ENCODE results near the gene EVA1C. TPM values are rescaled to one million over a fixed set of nuclear protein-coding genes. Genes with fewer than 3 reads are reported as not detected.

The EVA1C gene
- polyA plus RNA-seq, 1 donor (not counting 4 experiments of a cell fraction or from before 2014, with no cell fraction given) = 15.3 TPM

GRCh38 chr21:32515874-32516273 lies 103.4 kb downstream of the EVA1C start:
- no peaks in the 10 kb centered on the region for H4K20me1 ChIP-seq (ENCODE audit: control insufficient read depth, extremely low read depth, insufficient read depth, low read length)
- H3K4me2 ChIP-seq (ENCODE audit: control insufficient read depth, extremely low read depth, insufficient read depth, low read depth, low read length) = no peak overlapping the region
- dilution Hi-C loops (cut with MboI; ENCODE audit: extremely low pct_ligation_motif_present, low sequenced_read_pairs) = no loop called here

DNA sequence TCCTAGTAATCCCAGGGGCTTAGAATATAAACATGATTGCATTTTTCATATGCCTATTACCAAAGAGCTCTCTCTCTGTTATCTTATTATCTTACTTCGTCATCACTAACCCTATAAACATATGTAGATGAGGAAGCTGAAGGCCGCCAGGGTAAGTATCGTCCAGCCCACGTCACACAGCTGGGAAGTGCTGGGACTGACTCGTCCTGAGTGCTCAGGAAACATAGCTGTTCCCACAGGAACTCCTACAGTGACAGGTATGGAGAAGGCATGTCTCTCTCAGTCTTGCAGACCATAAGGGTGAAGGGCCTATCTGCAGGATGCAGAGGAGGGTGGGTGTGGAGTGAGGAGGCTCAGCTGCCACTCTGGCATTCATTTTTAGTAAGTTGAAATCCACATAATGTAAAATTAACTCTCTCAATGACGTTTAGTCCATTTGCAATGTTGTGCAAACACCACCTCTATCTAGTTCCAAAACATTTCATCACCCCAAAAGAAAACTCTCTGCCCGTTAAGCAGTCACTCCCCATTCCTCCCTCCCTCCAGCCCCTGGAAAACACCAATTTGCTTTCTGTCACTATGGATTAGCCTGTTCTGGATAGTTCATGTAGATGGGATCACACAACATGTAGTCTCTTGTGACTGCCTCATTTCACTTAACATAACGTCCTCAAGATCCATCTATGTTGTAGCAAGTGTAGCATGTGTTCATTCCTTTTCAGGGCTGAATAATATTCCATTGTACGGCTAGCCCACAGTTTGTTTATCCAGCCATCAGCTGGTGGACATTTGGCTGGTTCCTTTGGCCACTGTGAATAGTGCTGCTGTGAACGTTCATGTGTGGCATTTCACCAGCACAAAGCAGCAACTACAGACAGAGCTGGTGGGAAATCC lies 104.5 kb downstream of the EVA1C start:
- Histone ChIP-seq H3K9ac (ENCODE audit: control insufficient read depth, extremely low read depth, insufficient read depth, low read length) (peak overlapping the region; percentile 19), H3K9me3 (ENCODE audit: control insufficient read depth, low read depth, low read length) (no peaks in the 10 kb centered on the region), H3K27ac (ENCODE audit: control insufficient read depth, insufficient read depth, low read length) (peak overlapping the region; percentile 71), H3K4me3 (ENCODE audit: control insufficient read depth in 2 of 3, extremely low read depth in 1 of 3, insufficient read depth in 2 of 3, low read depth in 1 of 3, low read length in 3 of 3) (no peak overlapping the region), H3K36me3 (ENCODE audit: control insufficient read depth in 2 of 2, extremely low read depth in 1 of 2, insufficient read depth in 2 of 2, low read length in 2 of 2) (no peaks in the 10 kb centered on the region), H3K27me3 (ENCODE audit: control insufficient read depth, extremely low read depth, insufficient read depth, low read length) (no peaks in the 10 kb centered on the region), H3K4me2 (ENCODE audit: control insufficient read depth, extremely low read depth, insufficient read depth, low read depth, low read length) (no peak overlapping the region), H4K20me1 (ENCODE audit: control insufficient read depth, extremely low read depth, insufficient read depth, low read length) (no peaks in the 10 kb centered on the region), H3K4me1 (ENCODE audit: control insufficient read depth, extremely low read depth, insufficient read depth, low read length) (peaks cover 20% of the 10 kb centered on the region), H3K79me2 (ENCODE audit: control insufficient read depth, insufficient read depth, low read length) (no peaks in the 10 kb centered on the region), H3K9me1 (ENCODE audit: control insufficient read depth, extremely low read depth, insufficient read depth, low read length) (no peaks in the 10 kb centered on the region), H2AFZ (ENCODE audit: control insufficient read depth, low read length) (no peak overlapping the region)
- DNase-seq (ENCODE audit: low read depth, low spot score) (no peak), FAIRE-seq (peak; percentile 29)
- dilution Hi-C loops (cut with MboI; ENCODE audit: extremely low pct_ligation_motif_present, low sequenced_read_pairs) = no loop called here
- TF ChIP-seq, protein P1, sequence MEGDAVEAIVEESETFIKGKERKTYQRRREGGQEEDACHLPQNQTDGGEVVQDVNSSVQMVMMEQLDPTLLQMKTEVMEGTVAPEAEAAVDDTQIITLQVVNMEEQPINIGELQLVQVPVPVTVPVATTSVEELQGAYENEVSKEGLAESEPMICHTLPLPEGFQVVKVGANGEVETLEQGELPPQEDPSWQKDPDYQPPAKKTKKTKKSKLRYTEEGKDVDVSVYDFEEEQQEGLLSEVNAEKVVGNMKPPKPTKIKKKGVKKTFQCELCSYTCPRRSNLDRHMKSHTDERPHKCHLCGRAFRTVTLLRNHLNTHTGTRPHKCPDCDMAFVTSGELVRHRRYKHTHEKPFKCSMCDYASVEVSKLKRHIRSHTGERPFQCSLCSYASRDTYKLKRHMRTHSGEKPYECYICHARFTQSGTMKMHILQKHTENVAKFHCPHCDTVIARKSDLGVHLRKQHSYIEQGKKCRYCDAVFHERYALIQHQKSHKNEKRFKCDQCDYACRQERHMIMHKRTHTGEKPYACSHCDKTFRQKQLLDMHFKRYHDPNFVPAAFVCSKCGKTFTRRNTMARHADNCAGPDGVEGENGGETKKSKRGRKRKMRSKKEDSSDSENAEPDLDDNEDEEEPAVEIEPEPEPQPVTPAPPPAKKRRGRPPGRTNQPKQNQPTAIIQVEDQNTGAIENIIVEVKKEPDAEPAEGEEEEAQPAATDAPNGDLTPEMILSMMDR (optimal IDR thresholded peaks at IDR 0.05 in 1 of 3, IDR thresholded peaks at IDR 0.05 in 1 of 3, conservative IDR thresholded peaks at IDR 0.05 in 1 of 3; ENCODE audit: extremely low read depth in 1 of 3, insufficient read depth in 2 of 3, low read length in 3 of 3) = no peak
- no peak for TF ChIP-seq EZH2 (IDR thresholded peaks at IDR 0.05; ENCODE audit: low read length)

More at GRCh38 chr21:32515874-32516273, 103.4 kb downstream of the EVA1C start:
- no peak overlapping the region for H3K4me3 ChIP-seq (ENCODE audit: control insufficient read depth in 2 of 3, extremely low read depth in 1 of 3, insufficient read depth in 2 of 3, low read depth in 1 of 3, low read length in 3 of 3)
- no peaks in the 10 kb centered on the region for H3K9me1 ChIP-seq (ENCODE audit: control insufficient read depth, extremely low read depth, insufficient read depth, low read length)
- no peaks in the 10 kb centered on the region for H3K9me3 ChIP-seq (ENCODE audit: control insufficient read depth, low read depth, low read length)
- H3K27me3 ChIP-seq (ENCODE audit: control insufficient read depth, extremely low read depth, insufficient read depth, low read length) = no peaks in the 10 kb centered on the region
- H3K79me2 ChIP-seq (ENCODE audit: control insufficient read depth, insufficient read depth, low read length) = no peaks in the 10 kb centered on the region
- DNase-seq (ENCODE audit: low read depth, low spot score) (no peak), FAIRE-seq (no peak)
- peaks cover 9% of the 10 kb centered on the region for H3K4me1 ChIP-seq (ENCODE audit: control insufficient read depth, extremely low read depth, insufficient read depth, low read length)
- H3K9ac ChIP-seq (ENCODE audit: control insufficient read depth, extremely low read depth, insufficient read depth, low read length) = no peak overlapping the region
- TF ChIP-seq EZH2 (IDR thresholded peaks at IDR 0.05; ENCODE audit: low read length) = no peak
- TF ChIP-seq, protein P1 (optimal IDR thresholded peaks at IDR 0.05 in 1 of 3, IDR thresholded peaks at IDR 0.05 in 1 of 3, conservative IDR thresholded peaks at IDR 0.05 in 1 of 3; ENCODE audit: extremely low read depth in 1 of 3, insufficient read depth in 2 of 3, low read length in 3 of 3) = no peak
- H3K27ac ChIP-seq (ENCODE audit: control insufficient read depth, insufficient read depth, low read length) = no peak overlapping the region
- H3K36me3 ChIP-seq (ENCODE audit: control insufficient read depth in 2 of 2, extremely low read depth in 1 of 2, insufficient read depth in 2 of 2, low read length in 2 of 2) = no peaks in the 10 kb centered on the region
- H2AFZ ChIP-seq (ENCODE audit: control insufficient read depth, low read length) = no peak overlapping the region

Measured in keratinocyte (primary cell).